Mesenchymal stem cell (in vitro differentiated cells and primary cell): ENCODE data around the gene PROKR1. TPM values are rescaled to one million over a fixed set of nuclear protein-coding genes. Genes with fewer than 3 reads are reported as not detected.
"Not testable (repeated sequence)": the region's sequence is repeated elsewhere in the genome, so short reads cannot be mapped to it uniquely, and the experiment has no call there.

Experiments used
- DNase-seq: peaks from one replicate; pipeline ENCODE4 v3.0.0-alpha.2; 2013
- H2AFZ ChIP-seq: one replicate; pipeline ENCODE4 v1.6.1; 2013; ENCODE audit warnings: low read depth, mild to moderate bottlenecking, control low read depth, inconsistent platforms, low read length, moderate library complexity
- H2AK5ac ChIP-seq: 2 replicates; pipeline ENCODE4 v1.6.1; 2013; ENCODE audit warnings: low read length, moderate library complexity, mild to moderate bottlenecking, inconsistent platforms; ENCODE audit not compliant: severe bottlenecking
- H2BK120ac ChIP-seq: one replicate; pipeline ENCODE4 v1.6.1; 2013; ENCODE audit warnings: low read depth, mild to moderate bottlenecking, inconsistent platforms, low read length, moderate library complexity
- H2BK12ac ChIP-seq, 2 experiments: one replicate each; pipeline ENCODE4 v1.6.1; 2013; ENCODE audit warnings: inconsistent platforms in 2 of 2, low read length in 2 of 2, mild to moderate bottlenecking in 2 of 2, moderate library complexity in 2 of 2, control low read depth in 1 of 2
- H2BK15ac ChIP-seq: one replicate; pipeline ENCODE4 v1.6.1; 2013; ENCODE audit warnings: mild to moderate bottlenecking, low read depth, inconsistent platforms; ENCODE audit not compliant: poor library complexity, severe bottlenecking
- H2BK5ac ChIP-seq: 2 replicates; pipeline ENCODE4 v1.6.1; 2013; ENCODE audit warnings: low read depth, mild to moderate bottlenecking, low read length, control low read depth, inconsistent platforms; ENCODE audit not compliant: poor library complexity, severe bottlenecking
- H3K14ac ChIP-seq, 2 experiments: one replicate each; pipeline ENCODE4 v1.6.1; 2013; ENCODE audit warnings: inconsistent platforms in 2 of 2, low read length in 2 of 2, control low read depth in 1 of 2, mild to moderate bottlenecking in 1 of 2, moderate library complexity in 1 of 2
- H3K18ac ChIP-seq, 2 experiments: one replicate each; pipeline ENCODE4 v1.6.1; 2013; ENCODE audit warnings: inconsistent platforms in 2 of 2, low read length in 2 of 2, control low read depth in 1 of 2, low read depth in 1 of 2, mild to moderate bottlenecking in 1 of 2
- H3K23ac ChIP-seq, 2 experiments: one replicate each; pipeline ENCODE4 v1.6.1; 2013; ENCODE audit warnings: inconsistent platforms in 2 of 2, low read length in 2 of 2, mild to moderate bottlenecking in 2 of 2, moderate library complexity in 2 of 2, control low read depth in 1 of 2
- H3K27ac ChIP-seq: 2 replicates; pipeline ENCODE4 v1.5.1; 2013; ENCODE audit warnings: mild to moderate bottlenecking, moderate library complexity, low read length, control low read depth, inconsistent platforms; ENCODE audit not compliant: poor library complexity, severe bottlenecking
- H3K27me3 ChIP-seq, 2 experiments: 2 replicates each; pipeline versions ENCODE4 v1.6.1 to v1.7.0; 2013; ENCODE audit warnings: low read length in 2 of 2, mild to moderate bottlenecking in 2 of 2, moderate library complexity in 2 of 2, control low read depth in 1 of 2, inconsistent platforms in 1 of 2; ENCODE audit not compliant: control insufficient read depth in 1 of 2, insufficient read depth in 1 of 2
- H3K36me3 ChIP-seq, 2 experiments: 2 replicates each; pipeline versions ENCODE4 v1.6.1 to v1.7.0; 2013; ENCODE audit warnings: low read length in 2 of 2, control low read depth in 1 of 2, inconsistent platforms in 1 of 2, low read depth in 1 of 2, mild to moderate bottlenecking in 1 of 2; ENCODE audit not compliant: insufficient read depth in 2 of 2, control insufficient read depth in 1 of 2
- H3K4ac ChIP-seq, 2 experiments: one replicate each; pipeline ENCODE4 v1.6.1; 2013; ENCODE audit warnings: inconsistent platforms in 2 of 2, low read length in 2 of 2, mild to moderate bottlenecking in 2 of 2, moderate library complexity in 2 of 2, control low read depth in 1 of 2, low read depth in 1 of 2
- H3K4me1 ChIP-seq: 2 replicates; pipeline ENCODE4 v1.6.1; 2013; ENCODE audit warnings: low read depth, low read length, control low read depth; ENCODE audit not compliant: control insufficient read depth, insufficient read depth
- H3K4me2 ChIP-seq: 2 replicates; pipeline ENCODE4 v1.6.1; 2013; ENCODE audit warnings: low read length, mild to moderate bottlenecking, inconsistent platforms; ENCODE audit not compliant: poor library complexity, severe bottlenecking
- H3K4me3 ChIP-seq, 2 experiments: 2 replicates each; pipeline versions ENCODE4 v1.5.1 to v1.7.0; 2013; ENCODE audit warnings: low read length in 2 of 2, mild to moderate bottlenecking in 2 of 2, control low read depth in 1 of 2, low read depth in 1 of 2; ENCODE audit not compliant: insufficient read depth in 1 of 2
- H3K79me1 ChIP-seq: replicated peaks from 2 replicates; pipeline ENCODE4 v1.6.1; 2013; ENCODE audit warnings: mild to moderate bottlenecking, control low read depth, low read length, inconsistent platforms; ENCODE audit not compliant: poor library complexity, severe bottlenecking
- H3K9ac ChIP-seq: 2 replicates; pipeline ENCODE4 v1.7.0; 2013; ENCODE audit warnings: mild to moderate bottlenecking, low read length, moderate library complexity
- H3K9me3 ChIP-seq: 2 replicates; pipeline ENCODE4 v1.7.0; 2013; ENCODE audit warnings: mild to moderate bottlenecking, low read length; ENCODE audit not compliant: control insufficient read depth
- H4K8ac ChIP-seq: one replicate; pipeline ENCODE4 v1.6.1; 2013; ENCODE audit warnings: inconsistent platforms, mild to moderate bottlenecking, low read length, moderate library complexity
- H4K91ac ChIP-seq: one replicate; pipeline ENCODE4 v1.6.1; 2013; ENCODE audit warnings: mild to moderate bottlenecking, low read length, inconsistent platforms
- WGBS: methylation state at CpG from one replicate; pipeline ENCODE4 v1.1.7; 2013; ENCODE audit warnings: mixed read lengths; 5-methylcytosine and 5-hydroxymethylcytosine counted together
- polyA plus RNA-seq, 2 experiments: library from polyadenylated mRNA; stranded (reverse); fragments of 200-250 nt; gene quantifications; one replicate each; pipeline ENCODE4 v1.2.3, GENCODE V29; 2013

Gene PROKR1
- polyA plus RNA-seq (2013, experiment 1 of 2) = not detected
- polyA plus RNA-seq (2013, experiment 2 of 2) = 0.01 TPM

DNA sequence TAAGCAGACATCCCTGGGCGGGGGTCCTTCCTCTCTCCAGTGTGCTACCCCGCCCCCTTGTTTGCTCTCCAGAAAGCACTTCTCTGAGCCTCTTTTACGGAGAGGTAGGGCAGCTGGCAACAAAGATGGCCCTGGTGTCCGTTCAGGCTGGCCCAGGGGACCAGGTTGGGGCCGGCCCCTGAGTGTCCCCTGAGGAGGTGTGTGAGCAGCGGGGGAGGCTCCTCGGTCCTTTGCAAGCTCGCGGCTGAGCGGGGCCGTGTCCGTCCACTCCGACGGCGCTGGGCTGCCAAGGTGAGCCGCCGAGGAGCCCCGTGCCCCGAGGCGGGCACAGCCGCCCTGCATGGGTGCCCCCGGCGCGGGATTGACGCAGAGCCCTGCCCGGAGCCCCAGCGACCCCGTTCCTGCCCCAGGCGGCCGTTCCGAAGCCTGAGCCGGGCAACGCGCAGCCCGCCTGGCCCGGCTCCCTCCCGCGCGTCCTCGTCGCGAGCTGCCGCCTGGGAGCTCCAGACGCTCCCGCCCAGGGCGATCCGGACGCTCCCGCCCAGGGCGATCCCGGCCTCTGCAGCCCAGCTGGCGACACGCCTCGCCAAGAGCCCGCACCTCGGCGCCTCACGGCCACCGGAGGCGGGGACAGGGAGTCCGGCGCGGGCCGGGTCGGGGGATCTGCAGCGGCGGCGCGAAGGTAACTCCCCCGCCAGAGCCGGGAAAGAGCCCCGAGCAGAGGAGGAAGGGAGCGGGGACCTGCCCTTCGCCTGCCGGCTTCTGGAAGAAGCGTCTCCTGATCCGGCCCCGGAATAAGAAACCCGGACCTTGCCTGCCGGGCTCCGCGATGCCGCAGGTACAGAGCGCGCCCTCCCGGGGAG, at the start of gene PROKR1:
PROKR1 (plus strand) TSS at position 569 of the 863 bp plus-strand sequence. CDS start 2,243 bp downstream, outside the sequence.
- Histone ChIP-seq H2BK15ac (no peak within 1 kb of the TSS), H3K4ac (no peak within 1 kb of the TSS)
- WGBS = 2% methylated on average over 75 of the region's 86 CpGs

DNA sequence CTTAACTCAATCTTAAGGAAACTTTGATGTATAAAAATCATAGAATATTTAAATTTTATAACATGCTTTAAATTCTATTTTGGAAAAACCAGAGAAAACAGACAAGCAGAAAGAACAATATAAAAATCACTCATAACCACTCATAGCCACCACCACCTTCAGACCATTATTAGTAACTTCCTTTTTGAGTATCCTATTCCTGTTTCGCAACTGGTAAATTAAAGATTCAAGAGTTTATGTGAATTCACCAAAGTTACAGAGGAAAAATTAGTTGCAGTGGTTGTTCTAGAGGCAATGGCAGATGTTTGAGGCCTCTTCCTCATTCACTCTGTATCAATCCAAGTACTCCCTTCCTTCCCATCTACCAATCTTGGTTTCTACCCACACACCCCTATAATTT, 49.3 kb upstream of the PROKR1 start:
- no peak for DNase-seq
- H2AFZ ChIP-seq = no peak overlapping the region
- H3K36me3 ChIP-seq = no peaks in the 10 kb centered on the region
- H3K27me3 ChIP-seq = no peaks in the 10 kb centered on the region
- no peak overlapping the region for H2BK15ac ChIP-seq
- no peak overlapping the region for H3K4me2 ChIP-seq
- no peak overlapping the region for H3K4me3 ChIP-seq
- H3K9ac ChIP-seq = no peak overlapping the region
- H4K8ac ChIP-seq = no peak overlapping the region
- no peak overlapping the region for H3K23ac ChIP-seq
- H3K4ac ChIP-seq = no peak overlapping the region
- H2BK120ac ChIP-seq = no peak overlapping the region
- H3K27ac ChIP-seq = no peak overlapping the region
- H4K91ac ChIP-seq = no peak overlapping the region
- H3K18ac ChIP-seq = no peak overlapping the region
- no peaks in the 10 kb centered on the region for H3K79me1 ChIP-seq
- H2BK5ac ChIP-seq = no peak overlapping the region
- no peaks in the 10 kb centered on the region for H3K9me3 ChIP-seq
- WGBS = no CpG with 5 or more reads among the region's 1 CpG
- no peak overlapping the region for H2AK5ac ChIP-seq
- no peak overlapping the region for H2BK12ac ChIP-seq
- H3K14ac ChIP-seq = no peak overlapping the region
- H3K4me1 ChIP-seq = no peaks in the 10 kb centered on the region

More for the DNA sequence above, at the start of gene PROKR1:
- Histone ChIP-seq H3K79me1 (no peaks in the 10 kb centered on the region), H3K18ac (peak within 1 kb of the TSS; percentile 30 to 59), H2BK120ac (no peak within 1 kb of the TSS), H2BK5ac (no peak within 1 kb of the TSS), H3K27me3 (peaks cover 60 to 66% of the 10 kb centered on the region in 2 experiments), H3K23ac (peak within 1 kb of the TSS in 1 of 2 experiments; percentile 96), H3K9me3 (peaks cover 10% of the 10 kb centered on the region), H3K9ac (peak within 1 kb of the TSS; percentile 18), H3K27ac (no peak within 1 kb of the TSS), H3K4me1 (peaks cover 12% of the 10 kb centered on the region), H3K4me2 (peak within 1 kb of the TSS; percentile 92), H4K8ac (peak within 1 kb of the TSS; percentile 30), H2AFZ (peak within 1 kb of the TSS; percentile 75), H2AK5ac (no peak within 1 kb of the TSS), H2BK12ac (no peak within 1 kb of the TSS), H4K91ac (no peak within 1 kb of the TSS), H3K36me3 (no peaks in the 10 kb centered on the region), H3K4me3 (peak within 1 kb of the TSS; percentile 53 to 63), H3K14ac (peak within 1 kb of the TSS in 1 of 2 experiments; percentile 83)
- peak; percentile 40 for DNase-seq

GRCh38 chr2:68594674-68595492, 48.5 kb upstream of the PROKR1 start:
- H3K9me3 ChIP-seq = no peaks in the 10 kb centered on the region
- no peak overlapping the region for H3K18ac ChIP-seq
- no peak overlapping the region for H2BK12ac ChIP-seq
- H2AFZ ChIP-seq = no peak overlapping the region
- H2AK5ac ChIP-seq = no peak overlapping the region
- H4K8ac ChIP-seq = no peak overlapping the region
- 50% methylated on average over 4 of the region's 5 CpGs for WGBS
- H3K23ac ChIP-seq = no peak overlapping the region
- peak overlapping the region; percentile 56 for H3K4me2 ChIP-seq
- H3K27ac ChIP-seq = peak overlapping the region; percentile 20
- peak; percentile 50 for DNase-seq
- H3K4ac ChIP-seq = peak overlapping the region in 1 of 2 experiments; percentile 41
- H2BK5ac ChIP-seq = no peak overlapping the region
- no peak overlapping the region for H2BK120ac ChIP-seq
- peak overlapping the region; percentile 40 for H3K9ac ChIP-seq
- no peaks in the 10 kb centered on the region for H3K36me3 ChIP-seq
- H3K4me1 ChIP-seq = no peaks in the 10 kb centered on the region
- H4K91ac ChIP-seq = no peak overlapping the region
- no peak overlapping the region for H3K4me3 ChIP-seq
- H3K14ac ChIP-seq = no peak overlapping the region
- no peaks in the 10 kb centered on the region for H3K79me1 ChIP-seq
- no peak overlapping the region for H2BK15ac ChIP-seq
- H3K27me3 ChIP-seq = no peaks in the 10 kb centered on the region

- H2BK15ac ChIP-seq, H3K4ac ChIP-seq, H3K14ac ChIP-seq, H3K79me1 ChIP-seq, H2BK5ac ChIP-seq, H3K9me3 ChIP-seq, H2BK120ac ChIP-seq, H3K4me2 ChIP-seq, H3K18ac ChIP-seq, H3K36me3 ChIP-seq, H4K8ac ChIP-seq, H3K27ac ChIP-seq, H3K4me1 ChIP-seq, DNase-seq, H3K27me3 ChIP-seq, H3K23ac ChIP-seq, H3K4me3 ChIP-seq, H4K91ac ChIP-seq, H2BK12ac ChIP-seq, H2AFZ ChIP-seq, H2AK5ac ChIP-seq: not testable (repeated sequence)
- peak overlapping the region; percentile 40 for H3K9ac ChIP-seq
- 33% methylated on average over 1 of the region's 2 CpGs for WGBS
Measured at GRCh38 chr2:68595493-68595785, 47.9 kb upstream of the PROKR1 start.
